ENCODE measurements around the gene TMEM151B.
A peak's percentile ranks its signal among the peaks of the same experiment; 100 is the strongest.
"Not testable (repeated sequence)": the region's sequence is repeated elsewhere in the genome, so short reads cannot be mapped to it uniquely, and the experiment has no call there.

TMEM151B gene

GRCh38 chr6:44333942-44334341, 63.7 kb downstream of the TMEM151B start:
- DNase-seq (ENCODE audit: low read depth), result no peak

GRCh38 chr6:44335631-44336030, 65.4 kb downstream of the TMEM151B start:
- DNase-seq (ENCODE audit: low read depth), result no peak

- peak; percentile 52 for DNase-seq (ENCODE audit: low read depth)
Observed at GRCh38 chr6:44338228-44339122, 68.2 kb downstream of the TMEM151B start.

- no peak for DNase-seq (ENCODE audit: low read depth)
Observed at GRCh38 chr6:44339301-44339700, 69.1 kb downstream of the TMEM151B start.

GRCh38 chr6:44339763-44340625, 69.7 kb downstream of the TMEM151B start:
- DNase-seq (ENCODE audit: low read depth), result peak; percentile 80

GRCh38 chr6:44341095-44341890, 71.0 kb downstream of the TMEM151B start:
- DNase-seq (ENCODE audit: low read depth), result no peak

- no peak for DNase-seq (ENCODE audit: low read depth)
Observed at GRCh38 chr6:44342052-44342451, 71.8 kb downstream of the TMEM151B start.

GRCh38 chr6:44342489-44342888, 72.2 kb downstream of the TMEM151B start, which contains the start of gene SPATS1:
Gene SPATS1 (plus strand): TSS chr6:44342650. CDS start chr6:44343096, 446 bp downstream.
- DNase-seq (ENCODE audit: low read depth), result no peak

GRCh38 chr6:44346818-44347217, 76.6 kb downstream of the TMEM151B start:
- not testable (repeated sequence) for DNase-seq (ENCODE audit: low read depth)

- DNase-seq (ENCODE audit: low read depth), result no peak
Observed at GRCh38 chr6:44349904-44350649, 79.8 kb downstream of the TMEM151B start.

GRCh38 chr6:44350650-44350994, 80.4 kb downstream of the TMEM151B start:
- DNase-seq (ENCODE audit: low read depth), result not testable (repeated sequence)

GRCh38 chr6:44352259-44352658, 82.0 kb downstream of the TMEM151B start:
- DNase-seq (ENCODE audit: low read depth), result no peak

GRCh38 chr6:44353336-44353735, 83.1 kb downstream of the TMEM151B start:
- peak; percentile 42 for DNase-seq (ENCODE audit: low read depth)

- no peak for DNase-seq (ENCODE audit: low read depth)
Observed at GRCh38 chr6:44355640-44356039, 85.4 kb downstream of the TMEM151B start.

- no peak for DNase-seq (ENCODE audit: low read depth)
Observed at GRCh38 chr6:44356487-44356886, 86.2 kb downstream of the TMEM151B start.

All from amniotic epithelial cell (primary cell).